Fibroblast of lung (primary cell): ENCODE measurements around the gene CYLD. TPM values are rescaled to one million over a fixed set of nuclear protein-coding genes. Genes with fewer than 3 reads are reported as not detected.

ENCODE experiments used
- DNase-seq, 2 donors: peaks; one replicate each; pipeline versions ENCODE4 v3.0.0 to v3.0.0-alpha.2; 2010; ENCODE audit warnings: low read depth in 2 of 2
- H2AFZ ChIP-seq: 2 replicates; pipeline ENCODE4 v1.5.1; 2012; ENCODE audit warnings: low read length, control low read depth, inconsistent platforms
- H3K27ac ChIP-seq: 2 replicates; pipeline ENCODE4 v1.5.1; 2011; ENCODE audit warnings: low read length, control low read depth; ENCODE audit not compliant: insufficient read depth
- H3K27me3 ChIP-seq: 2 replicates; pipeline ENCODE4 v1.5.1; 2011; ENCODE audit warnings: mild to moderate bottlenecking, low read length; ENCODE audit not compliant: control insufficient read depth, insufficient read depth
- H3K36me3 ChIP-seq: 2 replicates; pipeline ENCODE4 v1.5.1; 2011; ENCODE audit warnings: low read length; ENCODE audit not compliant: control insufficient read depth, insufficient read depth
- H3K4me1 ChIP-seq: 2 replicates; pipeline ENCODE4 v1.5.1; 2011; ENCODE audit warnings: low read length; ENCODE audit not compliant: control insufficient read depth, insufficient read depth; ENCODE audit errors: extremely low read depth
- H3K4me2 ChIP-seq: 2 replicates; pipeline ENCODE4 v1.5.1; 2011; ENCODE audit warnings: low read length, control low read depth; ENCODE audit not compliant: insufficient read depth; ENCODE audit errors: extremely low read depth
- H3K4me3 ChIP-seq, 4 experiments: fragments of 200-600 bp in 1 of 4; sonication (generic) in 1 of 4; replicated peaks in 1 of 4; 2 replicates each; pipeline ENCODE4 v1.5.1; 2011 to 2016; ENCODE audit warnings: low read length in 4 of 4, low read depth in 3 of 4, mild to moderate bottlenecking in 3 of 4, control low read depth in 2 of 4, inconsistent platforms in 1 of 4, mixed read lengths in 1 of 4; ENCODE audit not compliant: insufficient read depth in 1 of 4; ENCODE audit errors: control extremely low read depth in 1 of 4
- H3K79me2 ChIP-seq: 2 replicates; pipeline ENCODE4 v1.5.1; 2012; ENCODE audit warnings: mild to moderate bottlenecking, low read length, inconsistent platforms; ENCODE audit not compliant: control insufficient read depth, insufficient read depth
- H3K9ac ChIP-seq: 2 replicates; pipeline ENCODE4 v1.5.1; 2011; ENCODE audit warnings: mild to moderate bottlenecking, low read length, control low read depth; ENCODE audit not compliant: insufficient read depth
- H3K9me3 ChIP-seq: 2 replicates; pipeline ENCODE4 v1.5.1; 2012; ENCODE audit warnings: low read depth, low read length; ENCODE audit not compliant: control insufficient read depth, insufficient read depth
- H4K20me1 ChIP-seq: 2 replicates; pipeline ENCODE4 v1.5.1; 2011; ENCODE audit warnings: low read length; ENCODE audit not compliant: control insufficient read depth, insufficient read depth; ENCODE audit errors: extremely low read depth
- EZH2 ChIP-seq: IDR thresholded peaks from 2 replicates; pipeline ENCODE4 v1.5.1; 2012; ENCODE audit warnings: low read length, control low read depth, mild to moderate bottlenecking; ENCODE audit errors: missing control alignments
- polyA plus RNA-seq, 2 donors: library from polyadenylated mRNA; depleted of rRNA in 1 of 2; stranded (reverse) in 1 of 2; unstranded in 1 of 2; fragments of >200 nt; gene quantifications; 2 replicates each; pipeline ENCODE4 v1.2.1, GENCODE V29; 2011 to 2012; ENCODE audit warnings: missing spikeins in 1 of 2
- total RNA-seq: library from RNA; depleted of rRNA; stranded (reverse); fragments of >200 nt; gene quantifications from 2 replicates; pipeline ENCODE4 v1.2.1, GENCODE V29; 2014
- TF ChIP-seq, protein P1 (sequence below), 2 donors: IDR thresholded peaks in 1 of 2; conservative IDR thresholded peaks in 1 of 2; 1 replicate in 1 of 2; 2 replicates in 1 of 2; pipeline ENCODE4 v1.5.1; 2011 to 2012; ENCODE audit warnings: low read length in 2 of 2, control low read depth in 1 of 2, inconsistent platforms in 1 of 2, low read depth in 1 of 2, mild to moderate bottlenecking in 1 of 2

Gene CYLD
- total and polyA plus RNA-seq, 2 donors (not counting 1 experiment from before 2014, with no cell fraction given) = 22.1 to 66.7 TPM

DNA sequence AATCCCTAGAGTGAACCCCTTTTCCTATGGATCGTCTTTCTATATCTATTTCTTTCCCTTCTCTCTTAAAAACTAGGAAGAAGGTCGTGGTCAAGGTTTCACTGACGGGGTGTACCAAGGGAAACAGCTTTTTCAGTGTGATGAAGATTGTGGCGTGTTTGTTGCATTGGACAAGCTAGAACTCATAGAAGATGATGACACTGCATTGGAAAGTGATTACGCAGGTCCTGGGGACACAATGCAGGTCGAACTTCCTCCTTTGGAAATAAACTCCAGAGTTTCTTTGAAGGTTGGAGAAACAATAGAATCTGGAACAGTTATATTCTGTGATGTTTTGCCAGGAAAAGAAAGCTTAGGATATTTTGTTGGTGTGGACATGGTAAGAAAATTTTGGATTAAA, 9.6 kb downstream of the CYLD start:
- no peaks in the 10 kb centered on the region for H4K20me1 ChIP-seq
- no peak for DNase-seq
- no peaks in the 10 kb centered on the region for H3K9me3 ChIP-seq
- TF ChIP-seq, protein P1, sequence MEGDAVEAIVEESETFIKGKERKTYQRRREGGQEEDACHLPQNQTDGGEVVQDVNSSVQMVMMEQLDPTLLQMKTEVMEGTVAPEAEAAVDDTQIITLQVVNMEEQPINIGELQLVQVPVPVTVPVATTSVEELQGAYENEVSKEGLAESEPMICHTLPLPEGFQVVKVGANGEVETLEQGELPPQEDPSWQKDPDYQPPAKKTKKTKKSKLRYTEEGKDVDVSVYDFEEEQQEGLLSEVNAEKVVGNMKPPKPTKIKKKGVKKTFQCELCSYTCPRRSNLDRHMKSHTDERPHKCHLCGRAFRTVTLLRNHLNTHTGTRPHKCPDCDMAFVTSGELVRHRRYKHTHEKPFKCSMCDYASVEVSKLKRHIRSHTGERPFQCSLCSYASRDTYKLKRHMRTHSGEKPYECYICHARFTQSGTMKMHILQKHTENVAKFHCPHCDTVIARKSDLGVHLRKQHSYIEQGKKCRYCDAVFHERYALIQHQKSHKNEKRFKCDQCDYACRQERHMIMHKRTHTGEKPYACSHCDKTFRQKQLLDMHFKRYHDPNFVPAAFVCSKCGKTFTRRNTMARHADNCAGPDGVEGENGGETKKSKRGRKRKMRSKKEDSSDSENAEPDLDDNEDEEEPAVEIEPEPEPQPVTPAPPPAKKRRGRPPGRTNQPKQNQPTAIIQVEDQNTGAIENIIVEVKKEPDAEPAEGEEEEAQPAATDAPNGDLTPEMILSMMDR (conservative IDR thresholded peaks at IDR 0.05 in 1 of 2, IDR thresholded peaks at IDR 0.05 in 1 of 2; ENCODE audit: low read depth in 1 of 2, low read length in 2 of 2) = no peak
- TF ChIP-seq EZH2 = no peak
- no peaks in the 10 kb centered on the region for H3K79me2 ChIP-seq
- no peak overlapping the region for H3K27ac ChIP-seq
- H3K4me3 ChIP-seq = no peak overlapping the region
- H2AFZ ChIP-seq = no peak overlapping the region
- H3K4me1 ChIP-seq = no peaks in the 10 kb centered on the region
- H3K4me2 ChIP-seq = no peak overlapping the region
- H3K36me3 ChIP-seq = no peaks in the 10 kb centered on the region
- no peak overlapping the region for H3K9ac ChIP-seq
- H3K27me3 ChIP-seq = no peaks in the 10 kb centered on the region

DNA sequence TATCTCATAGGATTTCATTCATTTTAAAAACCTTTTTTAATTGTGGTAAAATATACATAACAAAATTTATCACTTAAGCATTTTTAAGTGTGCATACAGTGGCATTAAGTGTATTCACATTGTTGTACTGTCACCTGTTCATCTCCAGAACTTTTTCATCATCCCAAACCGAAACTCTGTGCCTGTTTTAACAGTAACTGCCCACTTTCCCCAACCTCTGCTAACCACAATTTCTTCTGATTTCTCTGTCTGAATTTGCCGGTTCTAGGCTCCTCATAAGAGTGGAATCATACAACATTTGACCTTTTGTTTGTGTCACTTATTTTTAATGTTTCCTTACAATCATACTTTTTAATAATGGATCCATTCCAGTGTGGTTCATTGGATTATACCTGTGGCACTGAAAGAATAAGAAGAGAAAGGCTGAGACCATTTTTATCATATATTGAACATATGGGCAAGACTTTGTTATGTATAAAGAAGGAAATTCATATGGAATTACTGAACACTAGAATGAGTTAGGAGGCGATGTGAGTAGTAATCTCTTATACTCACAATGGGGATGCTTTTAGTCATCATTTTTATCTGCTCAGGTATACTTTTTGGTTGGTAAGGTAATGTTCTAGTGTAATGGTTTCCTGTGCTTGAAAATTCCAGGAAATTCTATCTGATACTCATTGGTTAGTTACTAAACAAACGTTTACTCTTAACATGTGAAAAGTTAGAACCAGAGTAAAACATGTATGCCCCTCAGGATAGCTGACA, 10.8 kb downstream of the CYLD start:
- H3K36me3 ChIP-seq = no peaks in the 10 kb centered on the region
- H3K4me2 ChIP-seq = no peak overlapping the region
- DNase-seq = no peak
- H4K20me1 ChIP-seq = no peaks in the 10 kb centered on the region
- H3K4me1 ChIP-seq = no peaks in the 10 kb centered on the region
- H3K4me3 ChIP-seq = no peak overlapping the region
- H3K9me3 ChIP-seq = no peaks in the 10 kb centered on the region
- no peaks in the 10 kb centered on the region for H3K79me2 ChIP-seq
- no peak overlapping the region for H3K9ac ChIP-seq
- no peak overlapping the region for H2AFZ ChIP-seq
- H3K27ac ChIP-seq = no peak overlapping the region
- H3K27me3 ChIP-seq = no peaks in the 10 kb centered on the region
- TF ChIP-seq, protein P1 (conservative IDR thresholded peaks at IDR 0.05 in 1 of 2, IDR thresholded peaks at IDR 0.05 in 1 of 2; ENCODE audit: low read depth in 1 of 2, low read length in 2 of 2) = no peak
- no peak for TF ChIP-seq EZH2

DNA sequence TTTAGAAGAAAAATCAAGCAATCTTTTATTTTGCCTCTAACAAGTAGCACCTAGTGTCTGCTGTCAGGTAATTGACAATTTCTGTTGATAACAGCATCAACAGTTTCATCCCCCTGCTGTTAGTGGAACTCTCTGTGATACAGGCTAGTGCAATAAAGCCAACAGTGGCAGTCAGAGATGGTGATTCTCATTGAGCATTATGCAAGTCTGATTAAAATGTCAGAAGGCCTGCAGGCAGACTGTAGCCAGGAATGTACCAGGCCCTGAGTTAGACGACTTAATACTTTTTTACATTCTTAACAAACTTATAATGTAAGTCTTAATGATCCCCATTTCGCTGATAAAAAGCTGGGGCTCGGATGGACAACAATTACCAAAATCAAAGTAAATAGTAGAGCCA, 14.6 kb downstream of the CYLD start:
- DNase-seq = no peak
- H3K27me3 ChIP-seq = no peaks in the 10 kb centered on the region
- no peak overlapping the region for H3K4me2 ChIP-seq
- H3K4me1 ChIP-seq = no peaks in the 10 kb centered on the region
- H2AFZ ChIP-seq = no peak overlapping the region
- H3K9me3 ChIP-seq = no peaks in the 10 kb centered on the region
- no peaks in the 10 kb centered on the region for H3K79me2 ChIP-seq
- no peak overlapping the region for H3K27ac ChIP-seq
- no peaks in the 10 kb centered on the region for H3K36me3 ChIP-seq
- H3K9ac ChIP-seq = no peak overlapping the region
- H3K4me3 ChIP-seq = no peak overlapping the region
- no peaks in the 10 kb centered on the region for H4K20me1 ChIP-seq
- TF ChIP-seq, protein P1 (conservative IDR thresholded peaks at IDR 0.05 in 1 of 2, IDR thresholded peaks at IDR 0.05 in 1 of 2; ENCODE audit: low read depth in 1 of 2, low read length in 2 of 2) = no peak
- no peak for TF ChIP-seq EZH2
